H1 (cell line): ENCODE measurements around the gene CBX2. TPM values are rescaled to one million over a fixed set of nuclear protein-coding genes. Genes with fewer than 3 reads are reported as not detected.

Source experiments
- CTCF ChIA-PET: fragments of 300-600 bp; sonication (Branson Sonifier 250); formaldehyde crosslinking; loops from one replicate; lab custom pipeline; 2021; ENCODE audit not compliant: partially characterized antibody; lab: Charles Lee
- POLR2A ChIA-PET: fragments of 300-600 bp; sonication (Branson Sonifier 250); formaldehyde crosslinking; loops from one replicate; lab custom pipeline; 2021; ENCODE audit warnings: inconsistent platforms; ENCODE audit not compliant: partially characterized antibody; lab: Charles Lee
- DNase-seq, 2 experiments: peaks; one replicate each; pipeline versions ENCODE4 v3.0.0 to v3.0.0-alpha.2; 2010 to 2022; ENCODE audit warnings: low spot score in 2 of 2, low read depth in 1 of 2, mixed read lengths in 1 of 2
- FAIRE-seq: peaks from 2 replicates; lab custom pipeline; 2011; peaks lifted over from hg19 to GRCh38; lab: Jason Lieb, UNC
- H2AFZ ChIP-seq: 2 replicates; pipeline ENCODE4 v1.8.1; 2012; ENCODE audit warnings: low read length, inconsistent platforms
- H2AK5ac ChIP-seq: 2 replicates; pipeline ENCODE4 v1.6.1; 2013; ENCODE audit warnings: low read depth, low read length
- H2BK120ac ChIP-seq: replicated peaks from 2 replicates; pipeline ENCODE3; 2013; ENCODE audit warnings: low read depth, low read length, inconsistent platforms
- H2BK12ac ChIP-seq: 2 replicates; pipeline ENCODE4 v1.6.1; 2013; ENCODE audit warnings: low read depth, low read length
- H2BK15ac ChIP-seq: 2 replicates; pipeline ENCODE4 v1.6.1; 2013; ENCODE audit warnings: low read length
- H2BK20ac ChIP-seq: 2 replicates; pipeline ENCODE4 v1.6.1; 2013; ENCODE audit warnings: low read length
- H2BK5ac ChIP-seq: 2 replicates; pipeline ENCODE4 v1.6.1; 2013; ENCODE audit warnings: low read depth, low read length
- H3K14ac ChIP-seq: 2 replicates; pipeline ENCODE4 v1.6.1; 2013; ENCODE audit warnings: inconsistent platforms; ENCODE audit not compliant: insufficient read length
- H3K18ac ChIP-seq: 2 replicates; pipeline ENCODE4 v1.6.1; 2013; ENCODE audit warnings: low read length; ENCODE audit errors: extremely low read depth
- H3K23ac ChIP-seq: 2 replicates; pipeline ENCODE4 v1.6.1; 2013; ENCODE audit warnings: inconsistent platforms; ENCODE audit not compliant: insufficient read length
- H3K23me2 ChIP-seq: 2 replicates; pipeline ENCODE4 v1.6.1; 2013; ENCODE audit warnings: low read depth, low read length
- H3K27ac ChIP-seq: 2 replicates; pipeline ENCODE4 v1.6.1; 2011; ENCODE audit warnings: low read depth, low read length, inconsistent platforms
- H3K27me3 ChIP-seq, 4 experiments: replicated peaks in 1 of 4; 1 replicate in 1 of 4; 2 replicates in 3 of 4; pipeline versions ENCODE4 v1.6.1 to v1.8.1; 2011 to 2013; ENCODE audit warnings: low read length in 3 of 4, mild to moderate bottlenecking in 3 of 4, inconsistent platforms in 2 of 4, mixed read lengths in 2 of 4, moderate library complexity in 1 of 4; ENCODE audit not compliant: control insufficient read depth in 3 of 4, insufficient read depth in 3 of 4; ENCODE audit errors: extremely low read depth in 1 of 4
- H3K36me3 ChIP-seq, 4 experiments: 2 replicates each; pipeline versions ENCODE4 v1.6.1 to v1.8.1; 2011 to 2013; ENCODE audit warnings: mild to moderate bottlenecking in 4 of 4, low read length in 3 of 4, moderate library complexity in 2 of 4, control low read depth in 1 of 4, inconsistent platforms in 1 of 4; ENCODE audit not compliant: insufficient read depth in 4 of 4, control insufficient read depth in 2 of 4
- H3K4ac ChIP-seq: replicated peaks from 2 replicates; pipeline ENCODE3; 2013; ENCODE audit warnings: low read length, low read depth, mixed read lengths, inconsistent platforms; ENCODE audit not compliant: insufficient read length
- H3K4me1 ChIP-seq, 4 experiments: replicated peaks in 1 of 4; 1 replicate in 1 of 4; 2 replicates in 3 of 4; pipeline versions ENCODE4 v1.6.1 to v1.8.1; 2011 to 2013; ENCODE audit warnings: low read length in 3 of 4, inconsistent platforms in 2 of 4, mixed read lengths in 1 of 4; ENCODE audit not compliant: insufficient read depth in 4 of 4, control insufficient read depth in 3 of 4
- H3K4me2 ChIP-seq, 2 experiments: 2 replicates each; pipeline versions ENCODE4 v1.6.1 to v1.8.1; 2011 to 2013; ENCODE audit warnings: low read depth in 2 of 2, low read length in 2 of 2, control low read depth in 1 of 2, inconsistent platforms in 1 of 2, mild to moderate bottlenecking in 1 of 2; ENCODE audit not compliant: insufficient read depth in 1 of 2
- H3K4me3 ChIP-seq, 4 experiments: fragments of 200-600, 300-600 bp in 1 of 4; sonication (generic), shearing (Covaris generic), sonication (Bioruptor Twin) in 1 of 4; 2 replicates each; pipeline versions ENCODE4 v1.5.1 to v1.8.1; 2011 to 2016; ENCODE audit warnings: low read length in 4 of 4, low read depth in 3 of 4, control low read depth in 2 of 4, inconsistent platforms in 2 of 4, mild to moderate bottlenecking in 2 of 4, mixed read lengths in 1 of 4, moderate library complexity in 1 of 4; ENCODE audit not compliant: insufficient read depth in 2 of 4; ENCODE audit errors: extremely low read depth in 1 of 4
- H3K56ac ChIP-seq: replicated peaks from 2 replicates; pipeline ENCODE3; 2013; ENCODE audit warnings: low read depth, mild to moderate bottlenecking, mixed read lengths, low read length, inconsistent platforms; ENCODE audit not compliant: insufficient read length
- H3K79me1 ChIP-seq: 2 replicates; pipeline ENCODE4 v1.6.1; 2013; ENCODE audit warnings: low read depth, low read length, control low read depth
- H3K79me2 ChIP-seq, 2 experiments: 2 replicates each; pipeline versions ENCODE4 v1.6.1 to v1.8.1; 2012 to 2013; ENCODE audit warnings: low read length in 2 of 2, mild to moderate bottlenecking in 2 of 2, inconsistent platforms in 1 of 2; ENCODE audit not compliant: insufficient read depth in 2 of 2, control insufficient read depth in 1 of 2
- H3K9ac ChIP-seq, 4 experiments: replicated peaks in 1 of 4; 1 replicate in 1 of 4; 2 replicates in 3 of 4; pipeline versions ENCODE4 v1.6.1 to v1.8.1; 2011 to 2013; ENCODE audit warnings: low read depth in 3 of 4, low read length in 3 of 4, control low read depth in 2 of 4, mild to moderate bottlenecking in 2 of 4, moderate library complexity in 2 of 4, inconsistent platforms in 1 of 4; ENCODE audit errors: extremely low read depth in 1 of 4
- H3K9me3 ChIP-seq, 2 experiments: 2 replicates each; pipeline versions ENCODE4 v1.6.1 to v1.8.1; 2012 to 2013; ENCODE audit warnings: mild to moderate bottlenecking in 2 of 2, moderate library complexity in 2 of 2, control low read depth in 1 of 2, inconsistent platforms in 1 of 2, low read depth in 1 of 2, low read length in 1 of 2, mixed read lengths in 1 of 2; ENCODE audit not compliant: insufficient read depth in 2 of 2
- H4K20me1 ChIP-seq, 2 experiments: replicated peaks in 1 of 2; 2 replicates each; pipeline versions ENCODE3 to v1.8.1; 2011 to 2013; ENCODE audit warnings: inconsistent platforms in 2 of 2, low read length in 2 of 2, mild to moderate bottlenecking in 1 of 2; ENCODE audit not compliant: insufficient read depth in 2 of 2, control insufficient read depth in 1 of 2
- H4K5ac ChIP-seq: 2 replicates; pipeline ENCODE4 v1.6.1; 2013; ENCODE audit warnings: low read length, low read depth, mixed read lengths, inconsistent platforms; ENCODE audit not compliant: insufficient read length
- H4K8ac ChIP-seq: 2 replicates; pipeline ENCODE4 v1.8.0; 2013; ENCODE audit warnings: mild to moderate bottlenecking, moderate library complexity, low read length, inconsistent platforms; ENCODE audit not compliant: insufficient read depth; ENCODE audit errors: extremely low read depth
- H4K91ac ChIP-seq: replicated peaks from 2 replicates; pipeline ENCODE3; 2013; ENCODE audit warnings: low read length, mixed read lengths, inconsistent platforms; ENCODE audit not compliant: insufficient read length
- BACH1 ChIP-seq: IDR thresholded peaks from 2 replicates; pipeline ENCODE4 v1.6.1; 2012; ENCODE audit warnings: low read length, improper control_type of control experiment
- JUN ChIP-seq: IDR thresholded peaks from 2 replicates; pipeline ENCODE4 v1.6.1; 2011; ENCODE audit warnings: low read depth, mild to moderate bottlenecking, improper control_type of control experiment, low read length
- KDM1A ChIP-seq: fragments of 200-600, 300-600 bp; sonication (generic); IDR thresholded peaks from 2 replicates; pipeline ENCODE4 v1.7.1; 2016; ENCODE audit warnings: mild to moderate bottlenecking, low read length, borderline replicate concordance
- RAD21 ChIP-seq, 2 experiments: IDR thresholded peaks in 1 of 2; conservative IDR thresholded peaks in 1 of 2; 2 replicates each; pipeline ENCODE4 v1.6.1; 2011; ENCODE audit warnings: low read depth in 2 of 2, low read length in 2 of 2, improper control_type of control experiment in 1 of 2, inconsistent platforms in 1 of 2, mild to moderate bottlenecking in 1 of 2, moderate library complexity in 1 of 2
- SAP30 ChIP-seq: fragments of 300-600 bp; sonication (generic); IDR thresholded peaks from 2 replicates; pipeline ENCODE4 v1.7.1; 2012; ENCODE audit warnings: low read length, moderate library complexity, mild to moderate bottlenecking, inconsistent platforms; ENCODE audit not compliant: insufficient read depth, insufficient replicate concordance
- SP4 ChIP-seq: IDR thresholded peaks from 2 replicates; pipeline ENCODE4 v1.6.1; 2012; ENCODE audit warnings: low read length, inconsistent platforms
- TAF7 ChIP-seq: optimal IDR thresholded peaks from 2 replicates; pipeline ENCODE3; 2011; ENCODE audit warnings: low read depth, mild to moderate bottlenecking, inconsistent platforms, low read length, moderate library complexity, borderline replicate concordance
- WGBS, 2 experiments: shearing (Covaris generic) in 1 of 2; methylation state at CpG; one replicate each; pipeline versions ENCODE4 v1.1.6 to v1.1.7; 2013 to 2015; ENCODE audit warnings: low lambda C conversion rate in 2 of 2, mixed read lengths in 2 of 2, inconsistent platforms in 1 of 2, low coverage in 1 of 2, missing lambda C conversion rate in 1 of 2; ENCODE audit not compliant: insufficient replicate concordance in 2 of 2, insufficient coverage in 1 of 2, insufficient read length in 1 of 2; ENCODE audit errors: extremely low coverage in 1 of 2, missing lambda C conversion rate in 1 of 2; 5-methylcytosine and 5-hydroxymethylcytosine counted together
- polyA plus RNA-seq, 7 experiments: library from polyadenylated mRNA; depleted of rRNA in 3 of 7; stranded (reverse) in 5 of 7; unstranded in 2 of 7; fragments of >200 nt in 5 of 7; fragments of 200-250 nt in 2 of 7; gene quantifications; 1 replicate in 5 of 7; 2 replicates in 1 of 7; 4 replicates in 1 of 7; pipeline versions ENCODE4 v1.2.1 to v1.2.3, GENCODE V29; 2011 to 2013; ENCODE audit warnings: missing spikeins in 2 of 7, mixed read lengths in 2 of 7
- total RNA-seq: library from RNA; stranded (reverse); fragmentation: NEBNext Ultra II Directional; extraction: Animal tissue kit (Norgen Biotek cat#: 25700); gene quantifications from 2 replicates; pipeline ENCODE4 v1.2.1, GENCODE V29; 2021

The CBX2 gene
- total and polyA plus RNA-seq, 2 of the 8 experiments (the other 6 are each of a cell fraction or from before 2014, with no cell fraction given) = 64.3 to 83.9 TPM

DNA sequence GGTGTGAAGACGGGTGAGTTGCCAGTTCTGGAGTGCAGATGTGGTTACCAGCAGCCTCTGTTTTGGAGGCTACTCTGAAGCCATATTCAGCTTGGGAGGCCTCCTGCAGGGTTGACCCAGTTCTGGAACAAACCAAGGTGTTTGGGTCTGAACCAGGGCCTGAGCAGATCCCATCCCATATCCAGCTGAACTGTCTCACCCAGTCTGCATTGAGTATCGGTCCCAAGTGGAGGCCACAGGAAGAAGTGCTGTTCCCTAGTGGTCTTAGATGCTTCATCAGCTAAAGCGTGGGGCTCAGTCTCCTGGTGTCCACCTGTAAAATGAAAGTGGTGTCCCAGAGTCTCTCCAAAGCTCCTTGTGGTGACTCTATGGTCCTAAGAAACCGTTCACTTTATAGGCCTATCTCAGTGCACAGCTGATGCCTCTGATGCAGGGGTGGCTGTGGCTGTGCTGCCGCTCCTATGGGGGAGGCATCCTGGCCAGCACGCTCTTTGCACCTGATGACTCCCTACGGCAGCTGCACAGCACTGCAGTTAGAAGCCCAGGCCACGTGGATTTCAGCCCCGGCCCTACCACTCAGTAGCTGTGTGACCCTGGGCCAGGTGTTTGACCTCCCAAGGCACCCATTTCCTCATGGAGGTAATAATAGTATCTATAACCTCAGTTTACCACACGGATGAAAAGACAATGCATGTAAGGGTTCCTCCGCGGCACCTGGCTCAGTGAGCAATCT lies 40.2 kb downstream of the CBX2 start:
- Histone ChIP-seq H3K9ac (no peak overlapping the region), H3K56ac (no peak overlapping the region), H4K5ac (no peak overlapping the region), H2AK5ac (peak overlapping the region; percentile 69; the same call in 1 of the 2 replicates), H4K20me1 (no peaks in the 10 kb centered on the region), H2BK5ac (no peak overlapping the region), H2BK15ac (no peak overlapping the region), H3K23me2 (peaks cover 3% of the 10 kb centered on the region; the same call in 1 of the 2 replicates), H3K4me1 (peaks cover 0 to 17% (median 10%) of the 10 kb centered on the region in 4 experiments; a peak in 6 of 7 replicates), H3K18ac (no peak overlapping the region), H3K27me3 (peaks cover 60 to 90% (median 79%) of the 10 kb centered on the region in 4 experiments), H3K79me1 (no peaks in the 10 kb centered on the region), H3K4me3 (no peak overlapping the region), H2BK20ac (no peak overlapping the region), H3K36me3 (peaks cover 0 to 11% (median 0%) of the 10 kb centered on the region in 4 experiments; a peak in 1 of 8 replicates), H3K4ac (no peak overlapping the region), H2BK12ac (0 out of 2 replicates have a peak overlapping the region, but pooled peaks have one; percentile 50), H3K27ac (no peak overlapping the region)
- CTCF ChIA-PET = interaction anchor here (0.8 to 24.7 kb wide), 13 partner anchors 11 to 175 kb away, joined by 3 to 576 read pairs (median 7); partner anchors contain the start of genes CBX4 and CBX8
- DNase-seq (no peak), FAIRE-seq (no peak)
- 80% methylated on average over 12 of the region's 12 CpGs; no CpG with 5 or more reads in 1 of the 2 experiments for WGBS, 2 experiments
- no peak for TF ChIP-seq JUN
- no peak for TF ChIP-seq BACH1
- no peak for TF ChIP-seq TAF7
- no peak for TF ChIP-seq RAD21 (IDR thresholded peaks at IDR 0.05 in 1 of 2, conservative IDR thresholded peaks at IDR 0.05 in 1 of 2; ENCODE audit: low read depth in 2 of 2, low read length in 2 of 2)
- no peak for TF ChIP-seq SAP30
- no peak for TF ChIP-seq KDM1A
- no peak for TF ChIP-seq SP4
- TF ChIP-seq, all 59 proteins: peak for 0
- no peak overlapping the region for H4K8ac ChIP-seq
- POLR2A ChIA-PET = interaction anchor here (1.0 to 24.0 kb wide), 7 partner anchors 9 to 61 kb away, joined by 3 to 374 read pairs (median 3); partner anchors contain the start of gene CBX4
- no peaks in the 10 kb centered on the region for H3K9me3 ChIP-seq
- H3K14ac ChIP-seq = no peak overlapping the region
- H4K91ac ChIP-seq = no peak overlapping the region
- H3K79me2 ChIP-seq = no peaks in the 10 kb centered on the region
- H2AFZ ChIP-seq = no peak overlapping the region
- H3K4me2 ChIP-seq = no peak overlapping the region
- no peak overlapping the region for H3K23ac ChIP-seq
- H2BK120ac ChIP-seq = no peak overlapping the region
